Neutrophil (primary cell): Measurements from ENCODE around the gene PIP4K2A.
A peak's percentile ranks its signal among the peaks of the same experiment; 100 is the strongest.

ENCODE experiments used
- H3K27ac ChIP-seq: fragments of 200-600 bp; sonication (generic); 2 replicates; pipeline ENCODE4 v1.5.1; 2016; ENCODE audit warnings: mild to moderate bottlenecking, moderate library complexity
- H3K27me3 ChIP-seq: fragments of 200-600 bp; sonication (generic); 2 replicates; pipeline ENCODE4 v1.6.0; 2016; ENCODE audit warnings: mild to moderate bottlenecking
- H3K36me3 ChIP-seq: fragments of 200-600 bp; sonication (generic); 2 replicates; pipeline ENCODE4 v1.5.1; 2017
- H3K4me1 ChIP-seq, 2 experiments: fragments of 200-600 bp in 1 of 2; sonication (generic) in 1 of 2; 1 replicate in 1 of 2; 2 replicates in 1 of 2; pipeline versions ENCODE4 v1.5.1 to v1.6.1; 2013 to 2016; ENCODE audit warnings: low read depth in 1 of 2, low read length in 1 of 2, mild to moderate bottlenecking in 1 of 2, moderate library complexity in 1 of 2; ENCODE audit not compliant: control insufficient read depth in 1 of 2, insufficient read depth in 1 of 2
- H3K4me3 ChIP-seq, 2 experiments: fragments of 200-600 bp in 1 of 2; sonication (generic) in 1 of 2; 1 replicate in 1 of 2; 2 replicates in 1 of 2; pipeline ENCODE4 v1.5.1; 2013 to 2016; ENCODE audit warnings: low read depth in 1 of 2, low read length in 1 of 2, mild to moderate bottlenecking in 1 of 2, moderate library complexity in 1 of 2
- H3K9me3 ChIP-seq: fragments of 200-600 bp; sonication (generic); 2 replicates; pipeline ENCODE4 v1.5.1; 2016
- CTCF ChIP-seq: fragments of 200-600 bp; sonication (generic); IDR thresholded peaks from 2 replicates; pipeline ENCODE4 v1.5.1; 2016; ENCODE audit warnings: antibody characterized with exemption

PIP4K2A gene

GRCh38 chr10:22623633-22624253 is 90.6 kb downstream of the PIP4K2A start:
- Histone ChIP-seq H3K27ac (peak overlapping the region; percentile 43), H3K4me1 (peaks cover 14 to 16% of the 10 kb centered on the region in 2 experiments), H3K27me3 (no peaks in the 10 kb centered on the region), H3K9me3 (no peaks in the 10 kb centered on the region), H3K36me3 (no peaks in the 10 kb centered on the region), H3K4me3 (no peak overlapping the region)
- no peak for TF ChIP-seq CTCF

- H3K27ac ChIP-seq = no peak overlapping the region
- H3K9me3 ChIP-seq = no peaks in the 10 kb centered on the region
- no peak for TF ChIP-seq CTCF
- H3K4me3 ChIP-seq = no peak overlapping the region
- H3K4me1 ChIP-seq = peaks cover 19 to 20% of the 10 kb centered on the region in 2 experiments
- no peaks in the 10 kb centered on the region for H3K27me3 ChIP-seq
- no peaks in the 10 kb centered on the region for H3K36me3 ChIP-seq
These were observed 92.1 kb downstream of the PIP4K2A start for GRCh38 chr10:22622242-22622806.

GRCh38 chr10:22621726-22622125 is 92.7 kb downstream of the PIP4K2A start:
- Histone ChIP-seq H3K4me1 (peaks cover 21 to 25% of the 10 kb centered on the region in 2 experiments), H3K4me3 (no peak overlapping the region), H3K27me3 (no peaks in the 10 kb centered on the region), H3K27ac (no peak overlapping the region), H3K9me3 (no peaks in the 10 kb centered on the region), H3K36me3 (no peaks in the 10 kb centered on the region)
- TF ChIP-seq CTCF = no peak

- no peak overlapping the region for H3K4me3 ChIP-seq
- H3K27me3 ChIP-seq = no peaks in the 10 kb centered on the region
- H3K9me3 ChIP-seq = no peaks in the 10 kb centered on the region
- no peak overlapping the region for H3K27ac ChIP-seq
- H3K4me1 ChIP-seq = peaks cover 29 to 32% of the 10 kb centered on the region in 2 experiments
- TF ChIP-seq CTCF = no peak
- H3K36me3 ChIP-seq = no peaks in the 10 kb centered on the region
These were observed 93.4 kb downstream of the PIP4K2A start for GRCh38 chr10:22620929-22621328.

GRCh38 chr10:22620140-22620857 is 94.1 kb downstream of the PIP4K2A start:
- H3K9me3 ChIP-seq = no peaks in the 10 kb centered on the region
- no peak overlapping the region for H3K27ac ChIP-seq
- no peaks in the 10 kb centered on the region for H3K27me3 ChIP-seq
- no peak for TF ChIP-seq CTCF
- no peaks in the 10 kb centered on the region for H3K36me3 ChIP-seq
- no peak overlapping the region for H3K4me3 ChIP-seq
- H3K4me1 ChIP-seq = peaks cover 35 to 39% of the 10 kb centered on the region in 2 experiments
